Measurements from ENCODE around the gene FZD8.

The FZD8 gene

DNA sequence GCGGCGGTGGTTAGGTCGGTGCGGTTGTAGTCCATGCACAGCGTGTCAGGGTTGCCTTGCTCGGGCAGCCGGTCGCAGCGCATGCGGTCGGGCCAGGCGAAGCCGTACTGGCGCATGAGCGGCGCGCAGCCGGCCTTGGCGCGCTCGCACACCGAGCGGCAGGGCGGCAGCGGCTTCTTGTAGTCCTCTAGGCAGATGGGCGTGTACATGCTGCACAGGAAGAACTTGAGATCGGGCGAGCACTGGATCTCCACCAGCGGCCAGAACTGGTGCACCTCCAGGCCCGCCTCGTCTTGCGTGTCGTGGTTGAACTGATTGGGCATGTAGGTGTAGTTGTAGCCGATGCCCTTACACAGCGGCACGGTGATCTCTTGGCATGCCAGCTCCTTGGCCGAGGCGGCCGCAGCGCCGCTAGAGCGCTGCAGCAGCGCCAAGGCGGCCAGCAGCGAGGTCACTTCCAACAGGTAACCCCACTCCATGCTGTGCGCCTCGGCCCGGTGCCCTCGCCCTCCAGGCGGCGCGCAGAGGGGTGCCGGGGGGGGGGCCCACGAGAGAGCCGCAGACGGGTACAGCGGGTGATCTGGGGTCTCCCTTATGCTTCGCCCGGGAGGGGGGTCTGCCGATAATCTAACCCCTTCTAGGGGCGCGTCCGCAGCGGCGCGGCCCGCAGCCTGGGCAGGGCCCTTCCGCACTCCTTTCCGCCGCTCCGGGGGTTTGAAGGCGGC, 983 bp downstream of the FZD8 start:
- DNase-seq: peak; percentile 55

DNA sequence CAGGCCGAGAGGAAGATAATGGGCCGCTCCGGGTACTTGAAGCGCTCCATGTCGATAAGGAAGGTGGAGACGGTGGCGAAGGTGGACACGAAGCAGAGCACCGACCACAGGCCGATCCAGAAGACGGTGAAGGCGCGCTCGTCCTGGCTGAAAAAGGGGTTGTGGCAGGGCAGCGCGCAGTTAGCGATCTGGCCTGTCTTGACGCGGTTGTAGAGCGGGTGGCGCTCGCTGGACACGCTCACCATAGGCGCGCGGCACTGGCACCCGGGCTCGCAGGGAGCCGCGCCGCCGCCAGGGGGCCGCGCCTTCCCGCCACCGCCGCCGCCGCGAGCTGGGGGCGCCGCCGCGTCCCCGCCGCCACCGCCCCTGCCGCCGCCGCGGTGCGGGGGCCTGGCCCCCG, 1.6 kb downstream of the FZD8 start:
- DNase-seq: peak; percentile 20

- DNase-seq: no peak
Measured at GRCh38 chr10:35639728-35640401, 2.2 kb downstream of the FZD8 start.

DNA sequence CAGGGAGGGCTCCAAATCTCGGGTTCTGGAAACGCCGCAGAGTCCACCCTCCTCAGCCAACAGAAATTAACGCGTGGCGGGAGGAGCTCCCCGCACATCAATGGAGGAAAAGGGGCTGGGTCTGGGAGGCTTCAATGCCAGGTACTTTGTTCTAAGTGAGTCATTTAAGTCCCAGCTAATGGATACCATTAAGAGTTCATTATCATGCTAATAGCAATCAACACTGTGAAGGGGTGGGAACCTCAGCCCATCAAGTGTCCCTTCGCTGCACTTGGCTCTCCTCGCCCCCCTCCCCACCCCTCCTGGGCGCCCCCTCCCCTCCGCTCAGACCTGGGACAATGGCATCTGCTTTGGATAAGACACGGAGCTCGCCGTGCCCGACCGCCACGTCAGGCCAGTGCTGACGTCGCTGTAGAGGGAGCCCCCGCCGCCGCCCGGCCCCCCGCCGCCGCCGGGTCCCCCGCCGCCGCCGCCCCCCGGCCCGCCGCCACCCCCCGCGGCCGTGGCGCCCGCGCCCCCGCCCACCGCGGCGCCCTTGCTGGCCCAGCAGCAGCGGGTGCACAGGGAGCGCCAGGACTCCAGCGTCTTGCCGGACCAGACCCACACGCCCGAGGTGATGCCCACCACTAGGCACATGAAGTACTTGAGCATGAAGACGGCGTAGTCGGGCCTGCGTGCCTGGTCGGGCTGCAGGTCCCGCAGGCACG, 2.9 kb downstream of the FZD8 start:
- DNase-seq: no peak

DNA sequence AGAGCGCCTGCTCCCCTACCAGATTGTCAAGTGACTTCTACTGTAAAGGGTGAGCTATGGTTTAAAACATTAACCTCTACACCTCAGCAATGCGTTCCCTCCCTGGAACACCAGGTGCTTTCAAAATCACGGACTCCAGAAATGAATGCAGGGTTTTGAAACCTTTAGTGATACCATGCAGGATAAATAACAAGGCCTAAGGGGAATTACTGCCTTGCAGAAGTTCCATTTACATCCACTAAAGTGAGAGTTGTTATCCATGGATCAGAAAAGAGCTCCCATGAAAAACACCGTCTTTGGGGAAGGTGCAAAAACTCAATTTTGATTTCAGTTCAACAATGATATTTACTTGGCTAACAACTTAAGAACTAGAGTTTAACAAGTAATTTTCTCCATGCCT, 4.0 kb downstream of the FZD8 start:
- no peak for DNase-seq

GRCh38 chr10:35637462-35637861, 4.6 kb downstream of the FZD8 start:
- no peak for DNase-seq

- no peak for DNase-seq
Measured at GRCh38 chr10:35636956-35637355, 5.1 kb downstream of the FZD8 start.

GRCh38 chr10:35635576-35635975, 6.5 kb downstream of the FZD8 start:
- DNase-seq: peak; percentile 32

- no peak for DNase-seq
Measured at GRCh38 chr10:35633006-35633980, 8.8 kb downstream of the FZD8 start.

- DNase-seq: no peak
Measured at GRCh38 chr10:35632027-35632426, 10.1 kb downstream of the FZD8 start.

- DNase-seq: no peak
Measured at GRCh38 chr10:35631404-35631803, 10.7 kb downstream of the FZD8 start.

DNA sequence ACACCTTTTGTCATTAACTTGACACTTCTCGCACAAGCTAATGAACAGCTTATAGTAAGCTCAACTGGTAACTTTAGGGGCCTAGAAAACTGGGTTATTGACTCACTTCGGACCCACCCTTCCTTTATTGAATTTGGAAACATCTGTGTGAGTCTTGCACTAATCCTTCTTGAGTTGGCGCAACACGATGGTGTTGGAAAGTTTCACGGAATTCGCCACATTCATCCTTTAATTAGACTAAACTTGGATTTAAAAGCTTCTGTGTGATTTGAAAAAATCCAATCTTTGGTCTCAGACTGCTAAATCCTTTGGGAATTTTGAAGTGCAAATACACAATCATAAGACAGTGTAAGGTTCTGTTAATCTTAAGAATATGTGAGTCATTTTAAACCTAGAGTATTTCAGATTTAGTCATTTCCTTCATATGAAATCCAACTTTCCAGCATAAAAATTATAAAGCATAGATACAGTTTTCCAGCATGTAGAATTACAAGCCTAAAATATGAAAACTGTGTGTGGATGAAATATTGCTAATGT, 15.1 kb downstream of the FZD8 start:
- DNase-seq: no peak

GRCh38 chr10:35614312-35614711, 27.8 kb downstream of the FZD8 start:
- DNase-seq: no peak

GRCh38 chr10:35613597-35614226, 28.4 kb downstream of the FZD8 start:
- DNase-seq: no peak

GRCh38 chr10:35613107-35613440, 29.0 kb downstream of the FZD8 start:
- DNase-seq: no peak

- DNase-seq: no peak
Measured at GRCh38 chr10:35612385-35613106, 29.6 kb downstream of the FZD8 start.

- no peak for DNase-seq
Measured at GRCh38 chr10:35611750-35612149, 30.3 kb downstream of the FZD8 start.

DNA sequence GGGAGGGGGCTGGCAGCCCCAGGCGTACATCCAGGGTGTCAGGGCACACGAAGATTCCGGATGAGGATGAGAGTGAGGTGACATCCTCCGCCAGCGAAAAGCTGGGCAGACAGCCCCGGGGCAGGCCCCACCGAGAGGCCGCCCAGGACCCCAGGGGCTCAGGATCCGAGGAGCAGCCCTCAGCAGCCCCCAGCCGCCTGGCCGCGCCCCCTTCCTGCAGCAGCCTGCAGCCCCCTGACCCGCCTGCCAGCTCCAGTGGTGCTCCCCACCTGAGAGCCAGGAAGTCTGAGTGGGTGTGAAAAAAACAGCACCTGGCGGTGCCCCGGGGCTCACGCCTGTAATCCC, 33.8 kb downstream of the FZD8 start:
- DNase-seq: no peak

GRCh38 chr10:35607475-35608327, 34.4 kb downstream of the FZD8 start:
- no peak for DNase-seq

- DNase-seq: no peak
Measured at GRCh38 chr10:35606430-35606829, 35.7 kb downstream of the FZD8 start.

DNA sequence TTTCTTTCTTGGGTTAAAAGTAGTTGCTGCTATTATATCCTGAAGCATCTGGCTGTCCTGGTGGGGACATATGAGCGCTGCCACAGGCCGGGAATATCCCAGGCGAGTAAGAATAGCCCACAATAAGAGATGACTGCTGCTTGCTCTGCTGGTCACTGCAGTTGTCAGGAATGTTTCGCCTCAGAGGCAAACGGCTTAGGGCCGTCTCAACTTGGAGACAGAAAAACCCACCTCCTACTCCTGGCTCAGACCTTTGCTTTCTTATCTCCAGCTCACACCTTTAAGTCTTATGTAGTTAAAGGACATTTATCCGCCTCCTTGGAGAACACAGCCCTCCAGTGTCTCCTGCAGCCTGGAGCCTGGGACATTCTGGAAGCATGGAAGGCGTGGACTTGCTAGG, 36.9 kb downstream of the FZD8 start, which contains the start of gene GJD4:
TSS of gene GJD4 (plus strand) at position 151 of the 400 bp plus-strand sequence. CDS start at position 378, 227 bp downstream.
- DNase-seq: no peak
